ENCODE data around the gene MYH14.

DNA sequence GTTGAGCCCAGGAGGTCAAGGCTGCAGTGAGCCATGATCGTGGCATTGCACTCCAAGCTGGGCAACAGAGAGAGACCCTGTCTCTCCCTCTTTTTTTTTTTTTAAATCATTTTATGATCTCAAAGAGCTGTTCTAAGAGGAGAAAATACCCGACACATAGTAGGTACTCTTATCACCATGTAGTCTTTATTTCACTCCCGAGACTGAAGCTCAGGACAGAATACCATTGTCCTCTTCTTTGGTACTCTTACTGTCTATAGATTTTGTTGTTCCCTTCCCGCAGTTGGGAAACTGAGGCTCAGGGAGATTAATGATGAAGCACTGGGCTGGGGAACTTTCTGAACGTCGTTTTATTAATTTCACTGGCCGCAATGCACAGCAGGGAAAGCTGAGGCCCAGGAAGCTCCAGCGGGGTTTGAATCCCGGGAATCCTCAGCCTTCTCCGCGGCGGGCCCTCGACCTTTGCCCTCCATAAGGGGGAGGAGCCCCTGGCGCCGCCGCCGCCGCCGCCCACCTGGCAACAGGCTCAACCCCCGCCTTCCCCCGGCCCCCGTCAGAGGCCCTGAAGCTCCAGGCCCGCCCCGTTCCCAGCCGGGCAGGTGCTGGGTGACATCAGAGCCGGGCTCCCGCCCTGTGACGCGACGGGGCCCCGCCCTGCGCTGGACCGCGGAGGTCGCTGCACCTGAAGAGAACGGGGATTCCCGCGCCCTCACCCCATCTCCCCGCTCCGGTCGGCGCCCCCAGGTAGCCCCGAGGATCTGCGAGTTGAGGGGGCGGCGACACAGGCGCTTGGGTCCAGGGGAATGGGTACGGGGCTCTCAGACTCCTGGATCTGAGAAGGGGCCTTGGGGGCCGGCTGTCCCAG is 1.6 kb downstream of the MYH14 start:
- TF ChIP-seq, protein P1, sequence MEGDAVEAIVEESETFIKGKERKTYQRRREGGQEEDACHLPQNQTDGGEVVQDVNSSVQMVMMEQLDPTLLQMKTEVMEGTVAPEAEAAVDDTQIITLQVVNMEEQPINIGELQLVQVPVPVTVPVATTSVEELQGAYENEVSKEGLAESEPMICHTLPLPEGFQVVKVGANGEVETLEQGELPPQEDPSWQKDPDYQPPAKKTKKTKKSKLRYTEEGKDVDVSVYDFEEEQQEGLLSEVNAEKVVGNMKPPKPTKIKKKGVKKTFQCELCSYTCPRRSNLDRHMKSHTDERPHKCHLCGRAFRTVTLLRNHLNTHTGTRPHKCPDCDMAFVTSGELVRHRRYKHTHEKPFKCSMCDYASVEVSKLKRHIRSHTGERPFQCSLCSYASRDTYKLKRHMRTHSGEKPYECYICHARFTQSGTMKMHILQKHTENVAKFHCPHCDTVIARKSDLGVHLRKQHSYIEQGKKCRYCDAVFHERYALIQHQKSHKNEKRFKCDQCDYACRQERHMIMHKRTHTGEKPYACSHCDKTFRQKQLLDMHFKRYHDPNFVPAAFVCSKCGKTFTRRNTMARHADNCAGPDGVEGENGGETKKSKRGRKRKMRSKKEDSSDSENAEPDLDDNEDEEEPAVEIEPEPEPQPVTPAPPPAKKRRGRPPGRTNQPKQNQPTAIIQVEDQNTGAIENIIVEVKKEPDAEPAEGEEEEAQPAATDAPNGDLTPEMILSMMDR (IDR thresholded peaks at IDR 0.05; ENCODE audit: low read depth, low read length), result no peak
- TF ChIP-seq MYC (IDR thresholded peaks at IDR 0.05; ENCODE audit: low read depth, low read length) (no peak), POLR2A (IDR thresholded peaks at IDR 0.05; ENCODE audit: extremely low read depth, insufficient read length) (no peak)
